ENCODE data around the gene CLSTN1. TPM values are rescaled to one million over a fixed set of nuclear protein-coding genes. Genes with fewer than 3 reads are reported as not detected.
A peak's percentile ranks its signal among the peaks of the same experiment; 100 is the strongest.

CLSTN1 gene
- polyA plus RNA-seq, 5 donors: 82.7 to 121 (median 94.8) TPM

DNA sequence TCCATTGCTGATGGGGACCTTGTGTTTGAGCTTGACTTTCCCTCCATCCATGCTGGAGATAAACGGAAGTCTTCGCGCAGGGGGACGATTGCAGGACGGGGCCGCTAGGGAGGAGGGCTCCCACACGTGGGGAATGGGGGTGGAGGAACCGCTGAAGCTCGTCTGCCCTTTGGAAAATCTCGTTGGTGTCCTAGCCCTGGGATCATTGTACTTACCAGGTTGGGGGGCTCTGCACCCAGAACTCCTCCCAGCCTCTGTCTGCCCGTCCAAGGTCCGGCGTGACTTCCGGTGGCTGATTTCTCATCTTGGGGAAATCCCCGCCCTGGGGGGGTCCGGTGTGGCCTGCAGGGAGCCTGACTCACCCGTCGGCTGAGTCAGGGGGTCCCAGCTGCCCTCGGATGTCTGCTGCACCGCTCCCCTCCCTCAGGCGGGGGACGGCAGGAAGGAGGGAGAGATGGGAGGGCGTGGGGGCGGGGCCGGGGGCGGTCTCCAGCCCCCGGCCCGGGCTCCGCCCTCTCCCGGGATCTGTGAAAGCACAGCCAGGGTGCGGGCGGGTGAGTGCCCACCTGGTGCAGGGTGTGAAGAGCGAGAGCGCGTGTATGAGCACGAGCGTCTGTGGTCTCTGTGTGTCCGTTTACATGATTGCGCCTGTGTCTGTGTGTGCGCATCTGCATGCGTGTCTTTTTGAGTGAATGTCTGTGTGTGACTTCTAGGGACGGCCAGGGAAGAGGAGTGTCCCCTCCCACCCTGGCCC lies 136.5 kb downstream of the CLSTN1 start:
- peak in 1 of 2 donors; percentile 50 for DNase-seq

DNA sequence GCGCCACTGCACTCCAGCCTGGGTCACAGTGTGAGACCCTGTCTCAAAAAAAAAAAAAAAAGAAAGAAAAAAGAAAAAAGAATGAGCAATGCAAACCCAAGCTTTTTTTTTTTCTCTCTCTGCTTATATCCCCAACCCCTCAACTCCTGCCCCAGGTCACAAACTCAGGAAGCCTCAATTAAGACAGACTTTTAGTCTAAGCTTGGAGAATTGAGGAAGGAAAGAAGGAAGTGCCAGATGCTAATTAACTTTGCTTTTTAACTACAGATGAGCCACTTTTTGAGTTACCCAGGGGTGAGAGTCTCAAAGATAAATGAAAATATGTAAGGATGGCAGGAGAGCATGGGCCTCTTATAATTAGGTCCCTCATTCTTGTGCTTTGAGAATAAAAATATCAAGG lies 139.0 kb downstream of the CLSTN1 start:
- DNase-seq: no peak

DNA sequence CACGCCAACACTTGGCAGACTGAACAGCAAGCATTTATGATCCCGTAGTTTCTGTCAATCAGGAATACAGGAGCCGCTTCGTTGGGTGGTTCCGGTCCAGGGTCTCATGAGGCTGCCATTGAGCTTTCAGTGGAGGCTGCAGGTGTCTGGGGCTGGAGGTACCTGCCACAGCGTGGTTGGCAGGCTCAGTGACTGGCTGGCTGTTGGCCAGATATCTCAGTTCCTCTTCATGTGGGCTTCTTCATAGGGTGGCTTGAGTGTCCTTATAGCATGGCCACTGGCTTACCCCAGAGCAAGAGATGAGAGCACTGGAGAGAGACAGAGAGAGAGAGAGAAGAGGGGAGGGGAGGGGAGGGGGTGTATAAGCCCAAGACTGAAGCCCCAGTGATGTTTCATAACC lies 142.9 kb downstream of the CLSTN1 start:
- no peak for DNase-seq

DNA sequence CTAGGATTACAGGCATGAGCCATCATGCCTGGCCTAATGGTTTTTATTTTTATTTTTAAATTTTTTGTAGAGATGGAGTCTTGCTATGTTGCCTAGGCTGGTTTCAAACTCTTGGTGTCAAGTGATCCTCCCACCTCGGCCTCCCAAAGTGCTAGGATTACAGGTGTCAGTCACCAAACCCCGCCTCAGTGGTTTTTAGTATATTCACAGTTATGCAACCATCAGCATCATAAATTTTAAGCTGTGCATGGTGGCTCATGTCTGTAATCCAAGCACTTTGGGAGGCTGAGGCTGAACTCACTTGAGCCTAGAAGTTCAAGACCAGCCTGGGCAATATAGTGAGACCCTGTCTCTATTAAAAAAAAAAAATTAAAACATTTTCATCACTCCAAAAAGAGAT lies 143.7 kb downstream of the CLSTN1 start:
- no peak for DNase-seq

Other genes starting within 250 kb of the CLSTN1 start
- gene TMEM201, start 235.1 kb downstream of the CLSTN1 start, polyA plus RNA-seq (ENCODE audit: insufficient read depth in 1 of 5, insufficient read length in 5 of 5, low replicate concordance in 1 of 5): 10 to 100 TPM; 10.1 to 21.3 (median 16.6) TPM
- gene PIK3CD, start 172.2 kb downstream of the CLSTN1 start, polyA plus RNA-seq (ENCODE audit: insufficient read depth in 1 of 5, insufficient read length in 5 of 5, low replicate concordance in 1 of 5): 1 to 10 TPM; 4.8 to 6.1 (median 5.7) TPM
- 10 to 100 TPM; 40.7 to 68.2 (median 47.6) TPM for gene CTNNBIP1, start 86.3 kb upstream of the CLSTN1 start, polyA plus RNA-seq (ENCODE audit: insufficient read depth in 1 of 5, insufficient read length in 5 of 5, low replicate concordance in 1 of 5)
- 10 to 100 TPM; 51.5 to 71.0 (median 66.5) TPM for gene LZIC, start 119.4 kb upstream of the CLSTN1 start, polyA plus RNA-seq (ENCODE audit: insufficient read depth in 1 of 5, insufficient read length in 5 of 5, low replicate concordance in 1 of 5)
- gene NMNAT1, start 119.5 kb upstream of the CLSTN1 start, polyA plus RNA-seq (ENCODE audit: insufficient read depth in 1 of 5, insufficient read length in 5 of 5, low replicate concordance in 1 of 5): 10 to 100 TPM; 13.6 to 16.7 (median 14.1) TPM
- 1 to 10 TPM in 3 of 5 donors, under 1 TPM in 2; 0.90 to 1.7 (median 1.1) TPM for gene RBP7, start 173.3 kb upstream of the CLSTN1 start, polyA plus RNA-seq (ENCODE audit: insufficient read depth in 1 of 5, insufficient read length in 5 of 5, low replicate concordance in 1 of 5)
- 10 to 100 TPM; 43.8 to 52.9 (median 45.9) TPM for gene UBE4B, start 209.0 kb upstream of the CLSTN1 start, polyA plus RNA-seq (ENCODE audit: insufficient read depth in 1 of 5, insufficient read length in 5 of 5, low replicate concordance in 1 of 5)

All from right lung (tissue), 5 donors.